HepG2 (cell line): ENCODE measurements around the gene SUPT6H. TPM values are rescaled to one million over a fixed set of nuclear protein-coding genes. Genes with fewer than 3 reads are reported as not detected.

Experiments used
- ATAC-seq: fragments of 200-7000 bp; cut with Tn5 transposase; 3 replicates; pipeline ENCODE4 v1.9.1; 2020; ENCODE audit warnings: mild to moderate bottlenecking, moderate library complexity
- BruUV-seq: library from RNA; stranded (reverse); fragments of 400-500 nt; replicated peaks from 2 replicates; lab custom pipeline; 2021; lab: Mats Ljungman, UMichigan
- CTCF ChIA-PET: fragments of 300-600 bp; formaldehyde crosslinking; extraction: SDS; loops from one replicate; lab custom pipeline; 2021; ENCODE audit warnings: low total read pairs, inconsistent platforms, low intra/inter-chr PET ratio; lab: Yijun Ruan, JAX
- POLR2A ChIA-PET: fragments of 350-600 bp; sonication (Branson Sonifier 250); formaldehyde crosslinking; loops from one replicate; lab custom pipeline; 2020; ENCODE audit warnings: antibody characterized with exemption, inconsistent platforms; lab: Yijun Ruan, JAX
- DNase-seq: peaks from one replicate; pipeline ENCODE4 v3.0.0-alpha.2; 2015; ENCODE audit warnings: low spot score
- FAIRE-seq: peaks from 3 replicates; lab custom pipeline; 2011; peaks lifted over from hg19 to GRCh38; lab: Jason Lieb, UNC
- H2AFZ ChIP-seq: one replicate; pipeline ENCODE4 v1.6.1; 2011; ENCODE audit warnings: low read length, inconsistent platforms
- H3K27ac ChIP-seq: fragments of 300-600 bp; 3 replicates; pipeline ENCODE4 v1.8.0; 2011; ENCODE audit warnings: mixed run types, mild to moderate bottlenecking, mixed read lengths, low read length, inconsistent platforms; ENCODE audit not compliant: insufficient read depth; ENCODE audit errors: extremely low read length
- H3K27me3 ChIP-seq, 2 experiments: fragments of 200-600 bp in 1 of 2; 2 replicates in 1 of 2; 3 replicates in 1 of 2; pipeline versions ENCODE4 v1.6.0 to v1.8.0; 2011; ENCODE audit warnings: low read length in 2 of 2, mild to moderate bottlenecking in 2 of 2, moderate library complexity in 2 of 2, inconsistent platforms in 1 of 2; ENCODE audit not compliant: insufficient read depth in 2 of 2, control insufficient read depth in 1 of 2
- H3K36me3 ChIP-seq, 2 experiments: fragments of 200-600 bp in 1 of 2; replicated peaks in 1 of 2; 2 replicates in 1 of 2; 3 replicates in 1 of 2; pipeline versions ENCODE4 v1.5.1 to v1.8.0; 2011; ENCODE audit warnings: low read length in 2 of 2, inconsistent platforms in 1 of 2; ENCODE audit not compliant: insufficient read depth in 2 of 2, control insufficient read depth in 1 of 2
- H3K4me1 ChIP-seq: 2 replicates; pipeline ENCODE4 v1.5.1; 2012; ENCODE audit warnings: low read length, inconsistent platforms; ENCODE audit not compliant: insufficient read depth
- H3K4me2 ChIP-seq: 2 replicates; pipeline ENCODE4 v1.6.0; 2011; ENCODE audit warnings: low read depth, low read length, inconsistent platforms
- H3K4me3 ChIP-seq, 3 experiments: fragments of 200-600 bp in 1 of 3; sonication (generic), shearing (Covaris generic) in 1 of 3; replicated peaks in 1 of 3; 2 replicates each; pipeline ENCODE4 v1.5.1; 2011 to 2016; ENCODE audit warnings: low read length in 3 of 3, inconsistent platforms in 2 of 3, low read depth in 2 of 3, mild to moderate bottlenecking in 2 of 3, control low read depth in 1 of 3, mixed read lengths in 1 of 3; ENCODE audit not compliant: insufficient read depth in 1 of 3
- H3K79me2 ChIP-seq: one replicate; pipeline ENCODE4 v1.6.1; 2011; ENCODE audit warnings: low read length, inconsistent platforms; ENCODE audit not compliant: insufficient read depth
- H3K9ac ChIP-seq: 2 replicates; pipeline ENCODE4 v1.6.0; 2011; ENCODE audit warnings: mild to moderate bottlenecking, low read depth, low read length, inconsistent platforms; ENCODE audit not compliant: insufficient read depth
- H3K9me3 ChIP-seq: 2 replicates; pipeline ENCODE4 v1.5.1; 2012; ENCODE audit warnings: mild to moderate bottlenecking, low read length
- H4K20me1 ChIP-seq: 2 replicates; pipeline ENCODE4 v1.6.0; 2011; ENCODE audit warnings: inconsistent platforms, mild to moderate bottlenecking, low read length, moderate library complexity; ENCODE audit not compliant: insufficient read depth
- CENPX ChIP-seq: sonication (generic); formaldehyde crosslinking; IDR thresholded peaks from 2 replicates; pipeline ENCODE4 v1.9.0; 2021; ENCODE audit warnings: mild to moderate bottlenecking, missing genetic modification reagents, moderate library complexity
- DR1 ChIP-seq: sonication (generic); formaldehyde crosslinking; IDR thresholded peaks from 2 replicates; pipeline ENCODE4 v1.8.0; 2021; ENCODE audit warnings: mild to moderate bottlenecking, missing genetic modification reagents, inconsistent platforms
- EHMT2 ChIP-seq: fragments of 200-600 bp; sonication (generic); IDR thresholded peaks from 2 replicates; pipeline ENCODE4 v1.7.0; 2017; ENCODE audit warnings: antibody characterized with exemption, low read depth, low read length, borderline replicate concordance
- FOSL2 ChIP-seq: sonication (generic); formaldehyde crosslinking; IDR thresholded peaks from 2 replicates; pipeline ENCODE4 v1.4.0; 2020; ENCODE audit warnings: missing genetic modification reagents
- GLI4 ChIP-seq: sonication (generic); formaldehyde crosslinking; IDR thresholded peaks from 2 replicates; pipeline ENCODE4 v1.5.1; 2020; ENCODE audit warnings: missing genetic modification reagents, mild to moderate bottlenecking, moderate library complexity, borderline replicate concordance
- GPN1 ChIP-seq: sonication (generic); formaldehyde crosslinking; IDR thresholded peaks from 2 replicates; pipeline ENCODE4 v1.5.1; 2020; ENCODE audit warnings: missing genetic modification reagents, borderline replicate concordance
- MAFF ChIP-seq: IDR thresholded peaks from 2 replicates; pipeline ENCODE4 v1.6.1; 2011; ENCODE audit warnings: low read depth, low read length, improper control_type of control experiment
- SMAD3 ChIP-seq: sonication (generic); formaldehyde crosslinking; IDR thresholded peaks from 2 replicates; pipeline ENCODE4 v1.4.0; 2020; ENCODE audit warnings: missing genetic modification reagents
- SRSF1 ChIP-seq: fragments of 200-400 bp; formaldehyde crosslinking; optimal IDR thresholded peaks from 2 replicates; pipeline ENCODE3; 2017; ENCODE audit warnings: mild to moderate bottlenecking, low read depth, low read length, moderate library complexity
- THYN1 ChIP-seq: sonication (generic); formaldehyde crosslinking; IDR thresholded peaks from 2 replicates; pipeline ENCODE4 v1.8.1; 2023; ENCODE audit warnings: low read depth, mild to moderate bottlenecking, moderate library complexity, missing genetic modification reagents, borderline replicate concordance
- ZNF33A ChIP-seq: sonication (generic); formaldehyde crosslinking; IDR thresholded peaks from 2 replicates; pipeline ENCODE4 v1.5.1; 2020; ENCODE audit warnings: missing genetic modification reagents, mild to moderate bottlenecking, moderate library complexity, borderline replicate concordance
- ZNF446 ChIP-seq: sonication (generic); formaldehyde crosslinking; IDR thresholded peaks from 2 replicates; pipeline ENCODE4 v1.5.0; 2020; ENCODE audit warnings: mild to moderate bottlenecking, missing genetic modification reagents
- WGBS: methylation state at CpG from one replicate; pipeline ENCODE4 v1.1.6; 2017; ENCODE audit warnings: low lambda C conversion rate; 5-methylcytosine and 5-hydroxymethylcytosine counted together
- in situ Hi-C: cut with HindIII; loops from 2 replicates; pipeline ENCODE4 v1.10.0; 2017; ENCODE audit warnings: low pct_unique_long_range_greater_than_20kb; ENCODE audit not compliant: extremely low pct_ligation_motif_present
- intact Hi-C: fragments of 100-400 bp; cut with micrococcal nuclease; formaldehyde crosslinking; loops from one replicate; pipeline ENCODE4 v1.10.0; 2022; ENCODE audit not compliant: unreplicated experiment
- polyA plus RNA-seq, 8 experiments: library from polyadenylated mRNA; depleted of rRNA in 3 of 8; stranded (reverse) in 7 of 8; unstranded in 1 of 8; fragments of >200 nt; fragmentation: Illumina TruSeq in 4 of 8; extraction: Trizol in 4 of 8; gene quantifications; 2 replicates each; pipeline versions ENCODE4 v1.2.1 to v1.2.3, GENCODE V29; 2011 to 2016; ENCODE audit warnings: low read depth in 4 of 8, missing spikeins in 1 of 8, mixed read lengths in 1 of 8; ENCODE audit not compliant: insufficient read depth in 1 of 8
- total RNA-seq, 5 experiments: library from RNA; depleted of rRNA; stranded (reverse); fragments of >200 nt; fragmentation: Illumina TruSeq; extraction: Trizol; gene quantifications; 2 replicates each; pipeline ENCODE4 v1.2.3, GENCODE V29; 2016; ENCODE audit warnings: low read depth in 1 of 5
- TF ChIP-seq, protein P1 (sequence below): sonication (generic); formaldehyde crosslinking; IDR thresholded peaks from 2 replicates; pipeline ENCODE4 v1.5.0; 2020; ENCODE audit warnings: mild to moderate bottlenecking, missing genetic modification reagents
- TF ChIP-seq, protein P2 (sequence below): sonication (generic); formaldehyde crosslinking; IDR thresholded peaks from 2 replicates; pipeline ENCODE4 v1.4.0; 2020; ENCODE audit warnings: low read depth, mild to moderate bottlenecking, missing genetic modification reagents
- TF ChIP-seq, protein P3 (sequence below): sonication (generic); formaldehyde crosslinking; IDR thresholded peaks from 2 replicates; pipeline ENCODE4 v1.4.0; 2020; ENCODE audit warnings: mild to moderate bottlenecking, missing genetic modification reagents

The SUPT6H gene
- total and polyA plus RNA-seq, 2 of the 13 experiments (the other 11 are each of a cell fraction or from before 2014, with no cell fraction given): 32.7 to 39.9 TPM

DNA sequence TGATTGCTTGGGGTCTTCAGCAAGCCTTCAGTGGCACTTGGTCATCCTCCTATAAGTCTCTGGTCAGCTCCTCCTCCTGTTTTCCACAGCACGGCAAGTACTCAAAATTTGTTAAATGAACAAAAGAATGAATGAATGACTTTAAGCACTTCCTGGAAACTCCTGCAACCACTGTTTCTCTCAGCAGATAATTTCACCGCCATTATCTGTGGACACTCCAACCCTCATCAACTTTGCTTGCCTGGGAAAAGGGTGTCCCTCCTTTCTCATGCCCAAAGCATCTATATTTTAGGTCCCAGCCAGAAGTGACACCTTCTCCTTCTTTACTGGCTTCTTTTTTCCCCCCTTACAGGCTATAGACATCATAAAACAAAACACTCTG lies 45.3 kb downstream of the SUPT6H start:
- peaks cover 6 to 9% of the 10 kb centered on the region in 2 experiments for H3K36me3 ChIP-seq
- ATAC-seq (no peak), FAIRE-seq (no peak), DNase-seq (no peak)
- H3K79me2 ChIP-seq: no peaks in the 10 kb centered on the region
- peaks cover 49% of the 10 kb centered on the region for H3K4me1 ChIP-seq
- CTCF ChIA-PET: no interaction called here
- H3K4me2 ChIP-seq: no peak overlapping the region
- no peaks in the 10 kb centered on the region for H4K20me1 ChIP-seq
- no peaks in the 10 kb centered on the region for H3K27me3 ChIP-seq
- no peak overlapping the region for H3K4me3 ChIP-seq
- intact Hi-C loops: no loop called here
- H2AFZ ChIP-seq: no peak overlapping the region
- BruUV-seq: no TSS peak
- 91% methylated on average over 2 of the region's 2 CpGs for WGBS
- no peak overlapping the region for H3K9ac ChIP-seq
- no peak overlapping the region for H3K27ac ChIP-seq
- POLR2A ChIA-PET: interaction anchor here (10.1 to 10.8 kb wide), 2 partner anchors 8 to 14 kb away, joined by 145 to 220 read pairs; partner anchors contain the start of gene RPL23A
- H3K9me3 ChIP-seq: no peaks in the 10 kb centered on the region
- in situ Hi-C loops: no loop called here
- TF ChIP-seq SRSF1 (no peak), MAFF (no peak), FOSL2 (no peak), ZNF446 (no peak), THYN1 (CRISPR knock-in tag) (no peak), GLI4 (no peak), SMAD3 (CRISPR knock-in tag) (no peak), DR1 (no peak), CENPX (CRISPR knock-in tag) (no peak), GPN1 (CRISPR knock-in tag) (no peak), ZNF33A (CRISPR knock-in tag) (no peak), EHMT2 (no peak)
- TF ChIP-seq, protein P1, sequence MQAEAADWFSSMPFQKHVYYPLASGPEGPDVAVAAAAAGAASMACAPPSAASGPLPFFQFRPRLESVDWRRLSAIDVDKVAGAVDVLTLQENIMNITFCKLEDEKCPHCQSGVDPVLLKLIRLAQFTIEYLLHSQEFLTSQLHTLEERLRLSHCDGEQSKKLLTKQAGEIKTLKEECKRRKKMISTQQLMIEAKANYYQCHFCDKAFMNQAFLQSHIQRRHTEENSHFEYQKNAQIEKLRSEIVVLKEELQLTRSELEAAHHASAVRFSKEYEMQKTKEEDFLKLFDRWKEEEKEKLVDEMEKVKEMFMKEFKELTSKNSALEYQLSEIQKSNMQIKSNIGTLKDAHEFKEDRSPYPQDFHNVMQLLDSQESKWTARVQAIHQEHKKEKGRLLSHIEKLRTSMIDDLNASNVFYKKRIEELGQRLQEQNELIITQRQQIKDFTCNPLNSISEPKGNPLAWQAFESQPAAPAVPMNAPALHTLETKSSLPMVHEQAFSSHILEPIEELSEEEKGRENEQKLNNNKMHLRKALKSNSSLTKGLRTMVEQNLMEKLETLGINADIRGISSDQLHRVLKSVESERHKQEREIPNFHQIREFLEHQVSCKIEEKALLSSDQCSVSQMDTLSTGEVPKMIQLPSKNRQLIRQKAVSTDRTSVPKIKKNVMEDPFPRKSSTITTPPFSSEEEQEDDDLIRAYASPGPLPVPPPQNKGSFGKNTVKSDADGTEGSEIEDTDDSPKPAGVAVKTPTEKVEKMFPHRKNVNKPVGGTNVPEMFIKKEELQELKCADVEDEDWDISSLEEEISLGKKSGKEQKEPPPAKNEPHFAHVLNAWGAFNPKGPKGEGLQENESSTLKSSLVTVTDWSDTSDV (CRISPR knock-in tag): no peak
- TF ChIP-seq, protein P2, sequence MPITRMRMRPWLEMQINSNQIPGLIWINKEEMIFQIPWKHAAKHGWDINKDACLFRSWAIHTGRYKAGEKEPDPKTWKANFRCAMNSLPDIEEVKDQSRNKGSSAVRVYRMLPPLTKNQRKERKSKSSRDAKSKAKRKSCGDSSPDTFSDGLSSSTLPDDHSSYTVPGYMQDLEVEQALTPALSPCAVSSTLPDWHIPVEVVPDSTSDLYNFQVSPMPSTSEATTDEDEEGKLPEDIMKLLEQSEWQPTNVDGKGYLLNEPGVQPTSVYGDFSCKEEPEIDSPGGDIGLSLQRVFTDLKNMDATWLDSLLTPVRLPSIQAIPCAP: no peak
- TF ChIP-seq, protein P3, sequence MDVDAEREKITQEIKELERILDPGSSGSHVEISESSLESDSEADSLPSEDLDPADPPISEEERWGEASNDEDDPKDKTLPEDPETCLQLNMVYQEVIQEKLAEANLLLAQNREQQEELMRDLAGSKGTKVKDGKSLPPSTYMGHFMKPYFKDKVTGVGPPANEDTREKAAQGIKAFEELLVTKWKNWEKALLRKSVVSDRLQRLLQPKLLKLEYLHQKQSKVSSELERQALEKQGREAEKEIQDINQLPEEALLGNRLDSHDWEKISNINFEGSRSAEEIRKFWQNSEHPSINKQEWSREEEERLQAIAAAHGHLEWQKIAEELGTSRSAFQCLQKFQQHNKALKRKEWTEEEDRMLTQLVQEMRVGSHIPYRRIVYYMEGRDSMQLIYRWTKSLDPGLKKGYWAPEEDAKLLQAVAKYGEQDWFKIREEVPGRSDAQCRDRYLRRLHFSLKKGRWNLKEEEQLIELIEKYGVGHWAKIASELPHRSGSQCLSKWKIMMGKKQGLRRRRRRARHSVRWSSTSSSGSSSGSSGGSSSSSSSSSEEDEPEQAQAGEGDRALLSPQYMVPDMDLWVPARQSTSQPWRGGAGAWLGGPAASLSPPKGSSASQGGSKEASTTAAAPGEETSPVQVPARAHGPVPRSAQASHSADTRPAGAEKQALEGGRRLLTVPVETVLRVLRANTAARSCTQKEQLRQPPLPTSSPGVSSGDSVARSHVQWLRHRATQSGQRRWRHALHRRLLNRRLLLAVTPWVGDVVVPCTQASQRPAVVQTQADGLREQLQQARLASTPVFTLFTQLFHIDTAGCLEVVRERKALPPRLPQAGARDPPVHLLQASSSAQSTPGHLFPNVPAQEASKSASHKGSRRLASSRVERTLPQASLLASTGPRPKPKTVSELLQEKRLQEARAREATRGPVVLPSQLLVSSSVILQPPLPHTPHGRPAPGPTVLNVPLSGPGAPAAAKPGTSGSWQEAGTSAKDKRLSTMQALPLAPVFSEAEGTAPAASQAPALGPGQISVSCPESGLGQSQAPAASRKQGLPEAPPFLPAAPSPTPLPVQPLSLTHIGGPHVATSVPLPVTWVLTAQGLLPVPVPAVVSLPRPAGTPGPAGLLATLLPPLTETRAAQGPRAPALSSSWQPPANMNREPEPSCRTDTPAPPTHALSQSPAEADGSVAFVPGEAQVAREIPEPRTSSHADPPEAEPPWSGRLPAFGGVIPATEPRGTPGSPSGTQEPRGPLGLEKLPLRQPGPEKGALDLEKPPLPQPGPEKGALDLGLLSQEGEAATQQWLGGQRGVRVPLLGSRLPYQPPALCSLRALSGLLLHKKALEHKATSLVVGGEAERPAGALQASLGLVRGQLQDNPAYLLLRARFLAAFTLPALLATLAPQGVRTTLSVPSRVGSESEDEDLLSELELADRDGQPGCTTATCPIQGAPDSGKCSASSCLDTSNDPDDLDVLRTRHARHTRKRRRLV (CRISPR knock-in tag): no peak
